GM23338 (cell line): Measurements from ENCODE around the gene DAPK1. TPM values are rescaled to one million over a fixed set of nuclear protein-coding genes. Genes with fewer than 3 reads are reported as not detected.

Experiments
- ATAC-seq: fragments of 200-7000 bp; cut with Tn5 transposase; 3 replicates; pipeline ENCODE4 v1.9.1; 2020
- DNase-seq: peaks from one replicate; pipeline ENCODE4 v3.0.0-alpha.2; 2015; ENCODE audit warnings: low spot score
- H2AFZ ChIP-seq: fragments of 200-600 bp; sonication (generic); 2 replicates; pipeline ENCODE4 v1.8.0; 2016; ENCODE audit warnings: antibody characterized with exemption, mild to moderate bottlenecking, moderate library complexity
- H3F3A ChIP-seq: fragments of 200-600 bp; sonication (generic); replicated peaks from 2 replicates; pipeline ENCODE4 v1.8.0; 2017; ENCODE audit warnings: antibody characterized with exemption, mixed run types, low read depth
- H3K27ac ChIP-seq: fragments of 200-600 bp; sonication (generic); 2 replicates; pipeline ENCODE4 v1.6.1; 2016; ENCODE audit warnings: low read depth
- H3K27me3 ChIP-seq: fragments of 200-600 bp; sonication (generic); 2 replicates; pipeline ENCODE4 v1.8.0; 2016; ENCODE audit warnings: mild to moderate bottlenecking, mixed run types, moderate library complexity; ENCODE audit not compliant: insufficient read depth
- H3K36me3 ChIP-seq: fragments of 200-600 bp; sonication (generic); 2 replicates; pipeline ENCODE4 v1.8.0; 2016; ENCODE audit warnings: mild to moderate bottlenecking; ENCODE audit not compliant: insufficient read depth
- H3K4me1 ChIP-seq: fragments of 200-600 bp; sonication (generic); 2 replicates; pipeline ENCODE4 v1.8.0; 2016; ENCODE audit warnings: mild to moderate bottlenecking, moderate library complexity; ENCODE audit not compliant: insufficient read depth
- H3K4me2 ChIP-seq: fragments of 200-600 bp; sonication (generic); 2 replicates; pipeline ENCODE4 v1.7.1; 2017; ENCODE audit warnings: mixed run types
- H3K4me3 ChIP-seq: fragments of 200-600 bp; sonication (generic); 2 replicates; pipeline ENCODE4 v1.6.1; 2016; ENCODE audit warnings: mixed run types
- H3K79me2 ChIP-seq: fragments of 200-600 bp; sonication (generic); replicated peaks from 2 replicates; pipeline ENCODE4 v1.8.0; 2017; ENCODE audit warnings: mild to moderate bottlenecking; ENCODE audit not compliant: insufficient read depth
- H3K9me2 ChIP-seq: fragments of 200-600 bp; sonication (generic); 2 replicates; pipeline ENCODE4 v1.8.0; 2017; ENCODE audit not compliant: insufficient read depth
- H4K20me1 ChIP-seq: fragments of 200-600 bp; sonication (generic); replicated peaks from 2 replicates; pipeline ENCODE4 v1.8.0; 2017; ENCODE audit warnings: mild to moderate bottlenecking; ENCODE audit not compliant: insufficient read depth
- H3K27ac Mint-ChIP-seq: 2 replicates; pipeline ENCODE4 v1.8.0; 2020; ENCODE audit warnings: inconsistent platforms, mild to moderate bottlenecking, moderate library complexity, mixed read lengths
- H3K27me3 Mint-ChIP-seq: 3 replicates; pipeline ENCODE4 v1.8.0; 2022; ENCODE audit warnings: low read depth, mild to moderate bottlenecking, moderate library complexity, mixed read lengths, inconsistent platforms; ENCODE audit not compliant: insufficient read depth, poor library complexity
- H3K36me3 Mint-ChIP-seq: 3 replicates; pipeline ENCODE4 v1.8.0; 2021; ENCODE audit warnings: low read depth, mild to moderate bottlenecking, inconsistent platforms, moderate library complexity, mixed read lengths
- H3K4me1 Mint-ChIP-seq: 3 replicates; pipeline ENCODE4 v1.8.0; 2020; ENCODE audit warnings: mild to moderate bottlenecking, inconsistent platforms, mixed read lengths
- H3K4me3 Mint-ChIP-seq: 3 replicates; pipeline ENCODE4 v1.8.0; 2021; ENCODE audit warnings: moderate library complexity, mild to moderate bottlenecking, inconsistent platforms, mixed read lengths
- H3K9me3 Mint-ChIP-seq: 3 replicates; pipeline ENCODE4 v1.8.0; 2020; ENCODE audit warnings: moderate library complexity, mild to moderate bottlenecking, inconsistent platforms, mixed read lengths
- CREB1 ChIP-seq: fragments of 250-450 bp; sonication (Bioruptor Pico); IDR thresholded peaks from 2 replicates; pipeline ENCODE4 v1.5.0; 2020; ENCODE audit warnings: low read depth, mild to moderate bottlenecking, moderate library complexity
- CTCF ChIP-seq, 2 experiments: fragments of 200-600 bp in 1 of 2; sonication (generic) in 1 of 2; conservative IDR thresholded peaks; 2 replicates each; pipeline versions ENCODE4 v1.5.1 to v1.6.1; 2016 to 2017; ENCODE audit warnings: antibody characterized with exemption in 2 of 2, low read depth in 2 of 2, mild to moderate bottlenecking in 2 of 2, moderate library complexity in 1 of 2
- EZH2 ChIP-seq: fragments of 200-600 bp; sonication (generic); IDR thresholded peaks from one replicate; pipeline ENCODE4 v1.8.0; 2017; ENCODE audit warnings: antibody characterized with exemption, mild to moderate bottlenecking, low read depth; ENCODE audit not compliant: unreplicated experiment
- EZH2phosphoT487 ChIP-seq: fragments of 200-600 bp; sonication (generic); IDR thresholded peaks from one replicate; pipeline ENCODE4 v1.8.1; 2018; ENCODE audit warnings: antibody characterized with exemption; ENCODE audit not compliant: unreplicated experiment
- JUNB ChIP-seq: IDR thresholded peaks from one replicate; pipeline ENCODE4 v1.6.1; 2016; ENCODE audit warnings: antibody characterized with exemption; ENCODE audit not compliant: unreplicated experiment
- POLR2AphosphoS5 ChIP-seq: IDR thresholded peaks from 2 replicates; pipeline ENCODE4 v1.6.1; 2016; ENCODE audit warnings: antibody characterized with exemption, low read depth
- STAT1 ChIP-seq: IDR thresholded peaks from one replicate; pipeline ENCODE4 v1.6.1; 2016; ENCODE audit warnings: antibody characterized with exemption; ENCODE audit not compliant: unreplicated experiment
- ZNF114 ChIP-seq: fragments of 250-450 bp; sonication (Bioruptor Pico); IDR thresholded peaks from 2 replicates; pipeline ENCODE4 v1.5.0; 2020; ENCODE audit warnings: mild to moderate bottlenecking, moderate library complexity
- polyA plus RNA-seq: library from polyadenylated mRNA; unstranded; fragments of >200 nt; fragmentation: Nextera tagmentation; extraction: Ambion mirVana; gene quantifications from 2 replicates; pipeline ENCODE4 v1.2.1, GENCODE V29; 2016
- total RNA-seq: library from RNA; depleted of rRNA; stranded (reverse); fragments of >200 nt; shearing (Covaris generic); gene quantifications from 2 replicates; pipeline ENCODE4 v1.2.3, GENCODE V29; 2014
- TF ChIP-seq, protein P1 (sequence below): IDR thresholded peaks from 2 replicates; pipeline ENCODE4 v1.6.1; 2016; ENCODE audit warnings: antibody characterized with exemption
- TF ChIP-seq, protein P2 (sequence below): IDR thresholded peaks from one replicate; pipeline ENCODE4 v1.6.1; 2018; ENCODE audit warnings: antibody characterized with exemption; ENCODE audit not compliant: unreplicated experiment

Gene DAPK1
- total and polyA plus RNA-seq, 2 experiments from 2014 or later, result 37.0 to 134 TPM

DNA sequence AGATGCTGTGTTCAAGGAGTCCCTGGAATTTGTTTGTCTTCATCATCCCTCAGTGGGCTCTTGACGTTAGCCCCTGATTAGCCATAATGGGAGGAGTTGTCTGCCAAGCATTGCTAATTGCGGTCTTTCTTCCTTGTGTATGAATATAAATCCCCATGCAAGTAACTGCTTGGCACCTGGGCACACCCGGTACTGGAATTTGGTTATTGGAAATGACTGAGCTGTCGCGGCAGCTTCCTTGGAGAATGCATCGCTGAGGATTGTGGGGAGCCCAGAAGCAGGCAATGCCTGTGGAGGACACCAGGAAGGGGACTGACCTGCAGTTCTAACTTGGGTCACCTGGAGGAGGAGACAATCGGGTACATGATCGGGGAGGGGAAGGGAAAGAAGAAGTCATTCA is 174.9 kb downstream of the DAPK1 start (continued):
- TF ChIP-seq, protein P1, sequence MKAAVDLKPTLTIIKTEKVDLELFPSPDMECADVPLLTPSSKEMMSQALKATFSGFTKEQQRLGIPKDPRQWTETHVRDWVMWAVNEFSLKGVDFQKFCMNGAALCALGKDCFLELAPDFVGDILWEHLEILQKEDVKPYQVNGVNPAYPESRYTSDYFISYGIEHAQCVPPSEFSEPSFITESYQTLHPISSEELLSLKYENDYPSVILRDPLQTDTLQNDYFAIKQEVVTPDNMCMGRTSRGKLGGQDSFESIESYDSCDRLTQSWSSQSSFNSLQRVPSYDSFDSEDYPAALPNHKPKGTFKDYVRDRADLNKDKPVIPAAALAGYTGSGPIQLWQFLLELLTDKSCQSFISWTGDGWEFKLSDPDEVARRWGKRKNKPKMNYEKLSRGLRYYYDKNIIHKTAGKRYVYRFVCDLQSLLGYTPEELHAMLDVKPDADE, result no peak
- TF ChIP-seq CREB1 (CRISPR knock-in tag) (no peak), POLR2AphosphoS5 (no peak)

DNA sequence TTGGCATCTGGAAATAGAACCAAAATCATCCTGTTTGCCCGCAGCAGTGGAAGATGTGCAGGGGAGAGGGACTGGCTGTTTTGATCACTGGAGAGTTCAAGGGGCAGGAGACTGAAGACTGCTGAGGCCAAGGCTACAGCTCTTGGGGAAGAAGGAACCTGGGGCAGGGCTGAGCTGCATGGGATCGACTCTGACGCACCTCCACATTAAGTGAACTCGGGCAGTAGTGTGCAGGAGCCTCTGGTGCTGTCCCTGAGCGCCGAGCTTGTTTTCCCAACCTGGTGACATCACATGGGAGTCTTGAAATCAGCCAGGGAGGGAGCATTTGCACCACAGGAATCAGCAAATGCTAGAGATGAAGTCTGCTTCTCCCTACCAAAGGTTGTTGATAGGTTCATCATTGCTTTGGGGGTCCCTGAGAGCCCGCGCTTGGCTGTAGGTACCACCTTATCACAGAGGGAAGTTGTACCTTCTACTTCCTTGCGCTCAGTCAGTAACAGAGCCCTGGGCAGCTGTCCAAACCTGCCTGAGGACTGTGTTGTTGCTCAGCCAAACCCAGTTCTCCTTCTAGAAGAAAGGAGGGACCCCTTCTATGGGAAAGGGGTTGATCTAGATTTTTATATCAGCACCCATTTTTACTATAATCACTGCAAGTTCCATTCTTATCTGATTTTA is 175.9 kb downstream of the DAPK1 start:
- Histone ChIP-seq H3F3A (no peaks in the 10 kb centered on the region), H2AFZ (no peak overlapping the region), H3K4me2 (no peak overlapping the region), H3K27me3 (no peaks in the 10 kb centered on the region), H3K27ac (no peak overlapping the region), H3K79me2 (no peaks in the 10 kb centered on the region), H4K20me1 (peaks cover 5% of the 10 kb centered on the region; the same call in 1 of the 2 replicates), H3K9me2 (no peaks in the 10 kb centered on the region), H3K36me3 (peaks cover 3% of the 10 kb centered on the region; the same call in 1 of the 2 replicates), H3K4me3 (no peak overlapping the region), H3K4me1 (no peaks in the 10 kb centered on the region)
- peaks cover 7% of the 10 kb centered on the region for H3K4me1 Mint-ChIP-seq
- peaks cover 16% of the 10 kb centered on the region for H3K27me3 Mint-ChIP-seq
- ATAC-seq (no peak), DNase-seq (no peak)
- H3K4me3 Mint-ChIP-seq, result no peak overlapping the region
- peaks cover 46% of the 10 kb centered on the region for H3K36me3 Mint-ChIP-seq
- no peak overlapping the region for H3K27ac Mint-ChIP-seq
- H3K9me3 Mint-ChIP-seq, result no peaks in the 10 kb centered on the region
- TF ChIP-seq EZH2phosphoT487, result no peak
- TF ChIP-seq ZNF114, result no peak
- TF ChIP-seq EZH2, result no peak
- TF ChIP-seq JUNB, result no peak
- TF ChIP-seq, protein P1, result no peak
- TF ChIP-seq CTCF (conservative IDR thresholded peaks at IDR 0.05; ENCODE audit: low read depth in 2 of 2), result no peak
- TF ChIP-seq STAT1, result no peak
- TF ChIP-seq, protein P2, sequence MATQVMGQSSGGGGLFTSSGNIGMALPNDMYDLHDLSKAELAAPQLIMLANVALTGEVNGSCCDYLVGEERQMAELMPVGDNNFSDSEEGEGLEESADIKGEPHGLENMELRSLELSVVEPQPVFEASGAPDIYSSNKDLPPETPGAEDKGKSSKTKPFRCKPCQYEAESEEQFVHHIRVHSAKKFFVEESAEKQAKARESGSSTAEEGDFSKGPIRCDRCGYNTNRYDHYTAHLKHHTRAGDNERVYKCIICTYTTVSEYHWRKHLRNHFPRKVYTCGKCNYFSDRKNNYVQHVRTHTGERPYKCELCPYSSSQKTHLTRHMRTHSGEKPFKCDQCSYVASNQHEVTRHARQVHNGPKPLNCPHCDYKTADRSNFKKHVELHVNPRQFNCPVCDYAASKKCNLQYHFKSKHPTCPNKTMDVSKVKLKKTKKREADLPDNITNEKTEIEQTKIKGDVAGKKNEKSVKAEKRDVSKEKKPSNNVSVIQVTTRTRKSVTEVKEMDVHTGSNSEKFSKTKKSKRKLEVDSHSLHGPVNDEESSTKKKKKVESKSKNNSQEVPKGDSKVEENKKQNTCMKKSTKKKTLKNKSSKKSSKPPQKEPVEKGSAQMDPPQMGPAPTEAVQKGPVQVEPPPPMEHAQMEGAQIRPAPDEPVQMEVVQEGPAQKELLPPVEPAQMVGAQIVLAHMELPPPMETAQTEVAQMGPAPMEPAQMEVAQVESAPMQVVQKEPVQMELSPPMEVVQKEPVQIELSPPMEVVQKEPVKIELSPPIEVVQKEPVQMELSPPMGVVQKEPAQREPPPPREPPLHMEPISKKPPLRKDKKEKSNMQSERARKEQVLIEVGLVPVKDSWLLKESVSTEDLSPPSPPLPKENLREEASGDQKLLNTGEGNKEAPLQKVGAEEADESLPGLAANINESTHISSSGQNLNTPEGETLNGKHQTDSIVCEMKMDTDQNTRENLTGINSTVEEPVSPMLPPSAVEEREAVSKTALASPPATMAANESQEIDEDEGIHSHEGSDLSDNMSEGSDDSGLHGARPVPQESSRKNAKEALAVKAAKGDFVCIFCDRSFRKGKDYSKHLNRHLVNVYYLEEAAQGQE, result no peak
